Activated gamma-delta T cell treated with anti-CD3 and anti-CD28 coated beads, Interleukin-2, amount 50 U/mL, for 16 hours (primary cell): Measurements from ENCODE around the gene PLEKHA7.
"Not testable (repeated sequence)": the region's sequence is repeated elsewhere in the genome, so short reads cannot be mapped to it uniquely, and the experiment has no call there.

Experiments used
- DNase-seq: peaks from one replicate; pipeline ENCODE4 v3.0.0-alpha.2; 2020; ENCODE audit warnings: low read depth

Gene PLEKHA7

DNA sequence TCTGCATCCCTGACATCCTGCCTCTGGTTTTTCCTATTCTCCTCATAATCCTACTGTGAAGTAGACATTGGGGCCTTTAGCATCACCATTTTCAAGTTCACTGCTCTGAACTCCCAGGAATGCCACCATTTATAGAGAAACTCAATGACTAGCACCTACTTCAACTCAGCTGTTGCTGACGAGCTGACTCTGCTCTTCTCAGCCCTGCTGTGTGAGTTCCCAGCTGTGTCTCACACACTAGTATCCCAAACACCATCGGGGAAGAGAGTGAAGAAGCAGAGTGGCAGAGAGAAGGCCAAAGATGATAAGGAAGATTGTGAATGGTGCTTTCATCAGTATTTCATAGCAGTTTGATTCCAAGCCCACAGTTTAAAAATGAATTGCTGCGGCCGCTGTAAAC is 71.9 kb downstream of the PLEKHA7 start:
- DNase-seq: no peak

DNA sequence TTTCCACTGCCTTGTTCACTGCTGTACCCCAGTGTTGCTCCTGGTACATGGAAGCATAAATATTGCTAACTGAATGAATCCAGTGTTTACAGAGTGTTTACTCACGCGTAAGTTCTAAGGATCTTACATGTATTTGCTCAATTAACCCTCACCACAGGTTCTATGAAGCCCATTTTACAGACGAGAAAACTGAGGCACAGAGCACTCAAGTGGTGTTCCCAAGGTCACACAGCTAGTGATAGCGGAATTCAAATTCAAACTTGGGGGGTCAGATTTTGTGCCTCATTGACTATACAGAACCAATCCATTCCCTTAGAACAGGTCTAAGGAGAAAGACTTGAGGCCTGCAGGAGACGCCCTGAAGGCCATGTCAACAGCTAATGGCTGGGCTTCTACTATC is 72.3 kb downstream of the PLEKHA7 start:
- DNase-seq: no peak

DNA sequence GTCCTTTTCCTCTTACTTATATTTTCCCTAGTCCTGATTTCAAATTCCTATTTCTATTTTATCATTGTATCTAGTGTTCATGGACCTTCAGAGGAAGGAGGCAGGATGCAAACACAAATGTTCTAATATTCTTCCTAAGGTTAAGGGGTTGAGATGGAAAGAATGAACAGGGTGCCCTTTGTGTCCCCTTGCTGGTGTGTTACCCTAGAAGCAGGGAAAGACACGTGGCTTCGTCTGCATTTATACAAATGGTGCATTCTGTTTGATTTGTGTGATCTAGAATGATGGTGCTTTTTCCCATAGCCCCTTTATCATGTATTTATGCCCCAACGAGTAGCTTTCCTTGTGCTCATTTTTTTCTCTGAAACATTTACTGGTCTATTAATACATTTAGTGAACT is 76.2 kb downstream of the PLEKHA7 start:
- DNase-seq: no peak

DNA sequence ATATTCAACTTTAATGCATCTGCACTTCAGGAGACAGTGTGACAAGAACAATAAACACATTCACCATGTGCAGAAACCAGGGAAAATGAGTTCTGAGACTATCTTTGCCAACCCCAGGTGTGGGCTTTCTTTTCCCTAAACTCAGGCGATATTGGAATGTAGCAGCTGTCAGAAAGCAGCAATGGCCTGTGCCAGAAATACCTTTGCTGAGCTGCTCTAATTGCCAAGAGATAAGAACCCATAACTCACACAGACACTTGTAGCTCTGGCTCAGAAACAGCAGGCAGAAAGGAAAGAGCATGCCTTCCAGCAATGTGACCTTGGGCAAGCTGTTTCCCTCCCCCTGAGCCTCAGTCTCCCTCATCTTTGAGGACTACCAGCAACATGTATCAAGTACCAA is 77.6 kb downstream of the PLEKHA7 start:
- no peak for DNase-seq

DNA sequence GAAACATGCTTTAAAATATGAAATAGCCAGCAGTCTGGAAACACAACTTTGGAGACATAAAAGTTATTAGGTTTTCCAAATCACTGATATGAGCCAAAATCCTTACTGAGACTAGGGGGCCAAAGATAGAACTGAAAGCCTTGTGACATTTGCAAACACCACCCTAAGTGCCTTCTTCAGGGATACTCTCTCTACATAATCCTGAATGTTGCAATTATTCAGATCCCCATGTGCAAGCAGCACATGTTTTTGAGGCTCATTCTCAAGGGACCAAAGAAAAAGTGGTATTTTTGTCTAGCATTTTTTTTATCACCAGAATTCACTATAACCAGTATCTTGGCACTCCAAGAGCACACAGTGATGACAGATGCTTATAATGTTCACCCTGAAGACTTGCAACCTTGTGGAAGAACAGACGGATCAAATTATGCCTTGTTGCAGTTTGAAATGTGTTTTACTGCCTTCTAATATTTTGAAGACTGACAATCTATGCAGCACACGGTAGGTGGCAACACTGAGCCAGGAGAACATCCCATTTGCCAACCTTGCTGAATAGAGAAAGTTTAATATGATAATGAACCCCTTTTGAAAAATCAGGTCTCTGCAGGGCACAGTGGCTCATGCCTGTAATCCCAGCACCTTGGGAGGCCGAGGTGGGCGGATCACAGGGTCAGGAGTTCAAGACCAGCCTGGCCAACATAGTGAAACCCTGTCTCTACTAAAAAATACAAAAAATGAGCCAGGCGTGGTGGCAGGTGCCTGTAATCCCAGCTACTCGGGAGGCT is 78.5 kb downstream of the PLEKHA7 start:
- no peak for DNase-seq

DNA sequence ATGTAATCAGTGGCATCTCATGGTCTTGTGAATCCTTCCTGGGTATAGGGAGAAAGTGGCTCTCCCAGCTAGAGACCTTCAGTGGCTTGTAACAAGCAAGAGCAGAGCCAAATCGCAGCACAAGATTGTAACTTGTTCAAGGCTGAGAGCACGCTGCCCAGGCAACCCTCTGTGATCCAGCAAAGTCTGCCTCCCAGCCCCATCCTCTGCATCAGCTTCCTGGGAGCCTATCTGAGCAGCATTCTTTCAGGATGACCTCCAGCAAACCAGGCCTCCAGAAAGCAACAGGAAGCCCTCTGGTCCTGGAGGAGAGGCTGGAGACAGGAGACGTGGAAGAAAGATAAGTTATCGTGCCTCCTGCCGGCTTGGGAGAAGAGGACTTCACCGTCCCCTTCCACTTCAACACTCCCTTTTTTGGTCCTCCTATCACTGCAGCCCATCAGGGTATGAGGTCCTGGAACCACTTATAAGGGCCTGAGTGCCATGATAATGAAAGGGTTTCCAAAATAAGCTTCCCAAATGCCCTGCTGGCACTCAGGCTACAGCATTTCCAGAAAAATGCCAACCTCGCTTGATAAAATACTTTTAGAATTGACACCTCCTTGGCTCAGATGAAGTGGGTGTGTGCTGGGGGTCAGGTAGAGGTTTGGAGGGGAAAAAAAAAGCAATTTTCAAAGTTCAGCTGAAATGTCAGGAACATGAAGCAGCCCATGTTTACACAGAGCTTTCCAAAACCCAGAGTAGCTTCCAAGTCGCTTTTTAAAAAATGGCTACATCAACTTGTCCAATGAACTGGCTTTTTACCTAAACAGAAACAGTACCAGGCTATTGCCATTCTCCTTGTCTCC is 80.2 kb downstream of the PLEKHA7 start:
- no peak for DNase-seq

DNA sequence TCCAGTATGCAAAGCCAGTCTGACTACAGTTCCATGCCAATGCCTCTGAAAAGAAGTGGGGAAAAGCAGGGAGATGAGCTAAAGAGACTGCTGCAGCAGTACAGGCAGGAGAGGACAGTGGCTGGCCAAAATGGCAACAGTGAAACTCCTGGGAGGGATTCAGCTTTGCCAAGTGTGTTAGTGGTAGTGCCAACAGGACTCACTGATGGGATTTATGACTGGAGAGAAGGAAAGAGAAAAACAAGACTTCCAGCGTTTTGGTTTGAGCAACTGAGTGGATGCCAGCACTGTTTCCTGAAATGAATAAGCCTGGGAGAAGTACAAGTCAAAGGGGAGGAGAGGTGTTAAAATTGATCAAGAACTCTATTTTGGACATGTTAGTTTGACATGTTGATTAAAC is 80.9 kb downstream of the PLEKHA7 start:
- DNase-seq: no peak

DNA sequence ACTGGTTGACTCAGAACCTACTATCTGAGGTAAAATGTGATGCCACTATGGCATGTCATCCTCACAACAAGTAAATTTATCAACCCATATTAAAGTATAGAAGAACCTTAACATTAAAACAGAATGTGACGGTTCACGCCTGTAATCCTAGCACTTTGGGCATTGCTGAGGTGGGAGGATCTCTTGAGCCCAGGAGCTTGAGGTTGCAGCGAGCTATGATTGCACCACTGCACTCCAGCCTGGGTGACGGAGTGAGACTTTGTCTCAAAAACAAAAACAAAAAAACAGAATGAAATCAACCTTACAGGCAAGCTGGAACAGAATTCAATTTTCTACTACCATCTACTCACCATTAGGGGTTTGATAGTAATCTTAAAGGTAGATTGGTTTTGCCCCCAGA is 86.2 kb downstream of the PLEKHA7 start:
- DNase-seq: no peak

DNA sequence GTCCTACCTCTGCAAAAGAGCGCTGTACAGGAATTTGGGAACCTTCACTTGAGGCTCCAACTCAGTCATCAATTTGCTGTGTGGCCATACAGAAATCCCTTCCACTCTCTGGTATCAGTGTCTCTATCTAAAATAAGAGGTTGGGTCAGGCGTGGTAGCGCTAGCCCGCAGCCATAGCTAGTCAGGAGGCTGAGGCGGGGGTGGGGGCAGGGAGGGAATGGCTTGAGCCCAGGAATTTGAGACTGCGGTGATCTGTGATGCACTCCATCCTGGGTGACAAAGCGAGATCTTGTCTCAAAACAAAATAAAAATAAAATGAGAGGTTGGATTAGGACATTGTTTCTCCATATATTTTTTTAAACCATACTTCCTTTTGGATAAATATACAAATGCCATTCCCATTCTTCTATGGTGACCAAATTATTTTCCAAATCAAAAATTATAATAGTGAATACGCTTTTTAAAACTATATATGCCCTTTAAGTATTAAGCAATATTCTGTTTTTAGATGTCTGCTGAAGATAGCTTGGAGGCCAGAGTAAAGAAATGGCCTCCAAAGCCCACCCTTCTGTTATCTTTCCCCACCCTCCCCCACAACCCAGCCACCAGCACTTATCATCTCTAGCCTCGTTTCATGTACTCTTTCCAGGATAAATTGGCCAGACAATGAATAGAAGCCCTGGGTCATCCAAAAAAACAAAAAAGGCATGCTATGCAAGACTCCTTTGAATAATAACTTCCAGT is 87.2 kb downstream of the PLEKHA7 start:
- no peak for DNase-seq

DNA sequence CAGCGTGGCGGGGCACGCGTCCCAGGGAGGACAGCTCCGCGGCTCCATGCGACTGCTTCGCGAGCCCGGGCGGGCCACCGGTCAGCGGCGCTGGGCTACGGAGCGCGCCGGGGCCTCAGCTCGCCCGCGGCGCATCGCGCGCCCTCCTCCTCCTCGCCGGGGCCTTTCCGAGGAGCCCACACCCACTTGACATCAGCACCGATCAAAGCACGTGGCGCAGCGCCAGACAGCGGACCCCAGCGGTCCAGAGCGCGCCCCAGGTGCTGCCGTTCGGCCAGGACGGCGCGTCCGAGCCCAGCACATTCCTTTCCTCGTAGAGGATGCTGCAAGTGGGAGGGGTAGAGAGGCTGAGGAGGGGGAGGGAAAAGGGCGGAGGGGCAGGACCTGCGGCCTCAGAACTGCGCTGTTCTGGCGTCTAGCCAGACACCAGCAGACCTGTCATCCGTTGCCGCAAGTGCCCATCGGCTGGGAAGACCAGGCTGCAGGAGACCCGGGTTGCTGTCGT is 88.6 kb downstream of the PLEKHA7 start:
- no peak for DNase-seq

DNA sequence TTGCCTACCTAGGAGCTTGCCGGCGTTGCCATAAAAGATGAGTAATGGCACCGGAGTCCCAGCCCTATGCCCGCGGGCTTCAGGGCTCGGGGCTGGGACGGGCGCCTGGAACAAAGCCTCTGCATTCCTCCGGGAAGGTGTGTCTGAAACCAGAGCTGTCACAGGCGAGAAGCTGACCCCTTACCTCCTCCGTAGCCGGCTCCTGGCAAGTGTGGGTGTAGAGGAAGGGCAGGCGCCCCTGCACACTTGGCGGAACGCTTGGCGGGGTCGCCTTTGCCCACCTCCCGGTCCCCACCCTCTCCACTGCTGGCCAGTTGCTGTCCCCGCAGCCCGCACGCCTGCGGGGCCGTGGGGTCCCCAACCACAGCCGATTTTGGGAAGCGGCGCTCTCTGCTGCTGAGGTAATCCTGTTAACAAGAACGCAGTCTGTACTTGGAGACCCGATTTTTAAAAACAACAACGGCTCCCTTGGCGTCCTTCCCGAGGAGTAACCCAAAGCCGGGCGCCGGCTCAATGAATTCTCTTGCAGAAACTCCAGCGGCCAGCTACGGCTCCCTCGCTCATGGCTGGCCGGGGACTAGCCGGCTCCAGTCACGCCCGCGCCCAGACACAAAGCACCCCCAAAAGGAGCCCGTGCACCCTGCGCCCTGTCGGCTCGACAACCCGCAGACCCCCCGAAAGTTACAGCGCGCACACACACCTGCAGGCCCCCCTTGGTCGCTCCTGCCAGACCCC is 89.2 kb downstream of the PLEKHA7 start:
- no peak for DNase-seq

DNA sequence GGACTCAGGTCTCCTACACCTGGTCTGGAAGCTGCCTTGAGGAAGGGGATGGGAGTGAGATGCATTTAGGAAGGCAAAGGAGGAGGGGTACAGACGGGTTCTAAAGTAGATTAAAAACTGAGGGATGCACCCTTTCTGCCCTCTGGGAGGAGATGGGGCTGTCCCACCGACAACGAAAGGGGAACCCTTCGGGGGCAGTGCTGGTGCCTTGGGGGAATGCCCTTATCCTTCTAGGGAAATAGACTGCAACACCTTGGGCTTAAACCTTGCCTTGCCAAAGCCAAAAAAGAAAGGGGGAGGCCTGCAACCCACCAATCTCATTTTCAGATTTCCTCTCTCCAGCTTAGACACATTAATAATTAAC is 89.8 kb downstream of the PLEKHA7 start:
- no peak for DNase-seq

DNA sequence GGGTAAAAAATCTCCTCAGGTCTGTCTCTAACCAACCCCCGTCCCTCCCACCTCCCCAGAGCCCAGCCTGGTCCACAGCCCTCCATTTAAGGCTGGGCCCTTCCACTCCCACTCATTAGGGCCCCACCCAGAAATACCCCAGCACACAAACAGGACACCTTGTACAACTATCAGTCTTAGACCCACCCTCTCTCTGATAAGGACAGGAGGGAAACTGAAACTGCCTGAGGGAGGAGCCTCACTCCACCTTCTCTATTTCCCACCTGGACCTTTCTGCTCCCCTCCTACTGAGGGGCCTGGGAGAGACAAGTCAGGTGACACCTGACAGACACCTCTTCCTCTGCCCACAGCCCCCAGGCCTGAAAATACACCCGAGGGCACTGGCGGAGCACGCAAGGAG is 90.2 kb downstream of the PLEKHA7 start:
- DNase-seq: no peak

DNA sequence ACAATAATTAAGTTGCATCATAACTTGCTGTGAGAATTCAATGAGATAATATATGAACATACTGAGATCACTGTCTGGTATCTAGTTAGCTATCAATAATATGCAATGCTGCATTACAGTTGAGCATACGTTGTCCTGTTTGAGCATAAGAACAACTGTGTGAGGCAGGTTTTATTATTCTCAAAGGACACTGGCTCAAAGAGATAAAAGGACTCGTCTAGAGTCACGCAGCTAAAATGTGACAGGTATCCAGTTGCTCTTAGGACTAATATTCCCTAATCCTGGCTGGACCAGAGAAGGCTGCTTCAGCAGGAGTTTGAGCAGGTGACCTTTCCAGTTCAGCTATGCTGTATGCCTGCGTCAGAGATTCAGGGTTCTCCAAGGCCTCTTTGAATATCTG is 92.5 kb downstream of the PLEKHA7 start:
- no peak for DNase-seq

DNA sequence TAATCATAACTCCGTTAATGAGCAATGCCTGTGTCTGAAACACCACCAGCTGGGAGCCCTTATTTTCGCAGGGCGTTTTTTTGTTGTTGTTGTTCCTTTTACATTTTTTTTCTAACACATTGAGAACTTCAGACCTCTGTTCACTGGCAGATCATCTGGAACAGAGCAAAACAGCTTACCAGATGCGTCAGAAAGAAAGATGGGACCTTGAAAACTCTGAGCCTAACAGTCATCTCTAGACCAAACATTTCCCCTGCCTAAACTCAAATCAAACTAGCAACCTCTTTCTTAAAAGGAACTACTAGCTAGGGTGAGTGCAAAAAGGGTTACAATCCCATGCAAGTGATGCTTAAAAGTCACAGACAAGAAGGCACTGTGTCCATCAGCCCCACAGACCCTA is 93.2 kb downstream of the PLEKHA7 start:
- DNase-seq: no peak

DNA sequence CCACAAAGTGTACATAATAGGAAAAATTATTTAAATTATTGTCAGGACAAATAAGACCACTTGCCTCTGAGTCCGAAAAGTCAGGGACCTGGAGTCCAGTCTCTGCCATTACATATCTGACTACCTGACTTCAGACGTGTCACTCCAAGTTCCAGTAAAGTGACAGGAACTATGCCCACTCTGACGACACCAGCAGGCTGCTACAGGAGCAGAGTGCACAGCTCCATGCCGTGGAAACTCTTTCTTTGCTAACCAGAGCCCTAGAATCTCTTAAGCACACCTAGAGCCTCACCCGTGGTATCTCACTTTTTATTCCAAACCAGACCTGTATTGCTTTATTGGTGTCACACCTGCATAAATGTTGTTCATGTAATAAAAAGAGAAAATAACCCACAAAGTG is 93.7 kb downstream of the PLEKHA7 start:
- no peak for DNase-seq

DNA sequence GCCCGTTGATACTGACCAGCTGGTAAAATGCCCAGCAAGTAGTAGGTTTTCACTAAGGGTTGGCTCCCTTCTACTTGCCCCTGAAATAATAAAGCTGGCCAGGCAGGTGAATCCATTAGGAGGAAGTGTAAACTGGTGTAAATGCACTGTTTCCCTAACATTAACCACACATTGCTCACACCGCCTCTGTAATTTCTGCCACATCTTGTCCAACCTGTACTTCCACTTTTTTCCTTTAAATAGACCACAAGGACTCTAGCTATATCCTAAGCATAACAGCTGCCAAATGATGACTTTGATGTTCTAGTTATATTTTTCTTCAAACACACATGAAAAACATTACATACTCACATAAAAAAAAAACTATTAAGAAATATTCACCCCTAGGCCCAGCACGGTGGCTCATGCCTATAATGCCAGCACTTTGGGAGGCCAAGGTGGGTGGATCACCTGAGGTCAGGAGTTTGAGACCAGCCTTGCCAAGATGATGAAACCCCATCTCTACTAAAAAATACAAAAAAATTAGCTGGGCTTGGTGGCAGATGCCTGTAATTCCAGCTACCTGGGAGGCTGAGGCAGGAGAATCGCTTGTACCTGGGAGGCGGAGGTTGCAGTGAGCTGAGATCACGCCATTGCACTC is 95.6 kb downstream of the PLEKHA7 start:
- not testable (repeated sequence) for DNase-seq

DNA sequence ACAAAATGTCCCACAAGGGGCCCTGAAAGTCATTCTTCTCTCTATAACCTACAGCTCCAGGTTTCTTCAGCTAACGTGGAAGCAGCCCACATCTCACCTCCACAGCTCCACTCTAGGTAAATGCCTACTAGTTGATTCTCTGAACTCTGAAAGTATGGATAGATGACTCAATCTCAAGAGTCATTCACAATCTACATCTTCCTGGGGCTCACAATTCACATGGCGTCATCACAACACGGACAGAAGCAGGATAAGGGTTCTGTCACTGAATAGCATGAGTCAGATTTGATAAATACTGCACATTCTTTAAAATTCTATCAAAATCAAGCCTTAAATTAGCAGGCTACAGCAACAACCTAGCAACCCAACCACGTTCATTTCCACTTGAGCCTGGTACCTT is 96.3 kb downstream of the PLEKHA7 start:
- no peak for DNase-seq

DNA sequence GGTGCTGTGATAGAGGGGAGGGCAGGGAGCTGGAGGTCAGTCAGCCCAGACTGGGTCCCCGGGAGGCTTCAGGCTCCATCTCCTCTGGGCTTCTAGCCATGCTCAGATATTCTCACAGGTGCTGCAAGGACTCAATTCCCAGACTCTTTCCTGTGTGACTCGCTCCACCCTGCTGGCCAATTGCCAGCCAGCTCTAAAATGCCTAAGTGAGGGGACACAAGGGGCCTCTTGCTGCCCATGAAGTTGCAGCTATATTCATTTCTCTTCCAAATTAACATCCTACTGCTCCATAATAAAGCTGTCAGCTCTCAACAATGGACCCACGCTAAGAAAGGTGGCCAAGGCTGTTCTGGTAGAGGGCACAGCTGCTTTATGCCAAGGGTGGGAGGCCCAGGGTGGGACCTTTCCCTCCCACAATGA is 101.5 kb downstream of the PLEKHA7 start:
- DNase-seq: no peak

DNA sequence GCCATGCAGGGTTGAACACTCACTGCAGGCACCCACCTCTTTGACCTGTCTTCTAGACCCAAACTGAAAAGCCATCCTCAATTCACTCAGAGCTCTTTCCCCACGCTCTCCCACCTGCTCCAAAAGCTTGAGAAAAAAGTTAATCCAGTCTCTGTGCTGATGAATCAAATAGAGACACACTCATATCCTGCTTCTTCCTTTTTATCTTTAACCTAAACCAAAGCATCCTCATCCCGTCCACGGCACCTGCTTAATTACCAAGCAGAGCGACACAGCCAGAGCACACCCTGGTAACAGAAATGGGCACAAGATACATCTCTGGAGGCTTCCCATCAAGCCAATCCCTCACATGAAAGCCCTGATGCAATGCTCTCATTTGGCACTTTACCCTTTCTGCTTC is 102.6 kb downstream of the PLEKHA7 start:
- no peak for DNase-seq

DNA sequence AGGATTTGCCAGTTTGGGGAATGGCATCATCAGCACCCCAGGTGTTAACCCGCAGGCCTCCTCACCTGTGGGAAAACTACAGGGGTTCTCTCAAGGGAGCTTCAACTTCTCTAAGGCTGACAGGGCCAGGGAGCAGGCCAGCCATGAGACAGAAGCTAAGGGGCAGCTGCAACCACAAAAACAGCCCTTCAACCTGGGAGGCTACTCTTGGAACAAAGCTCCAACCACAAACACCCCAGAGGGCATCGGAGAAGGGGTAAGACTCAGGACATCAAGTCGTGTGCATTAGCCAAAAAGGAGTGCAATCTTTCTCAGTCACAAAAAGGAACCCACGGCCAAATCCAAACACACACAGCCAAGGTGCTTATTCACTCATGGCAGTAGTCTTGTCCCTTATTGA is 103.0 kb downstream of the PLEKHA7 start:
- DNase-seq: no peak
